ENCODE measurements around the gene COP1.

Gene COP1

DNA sequence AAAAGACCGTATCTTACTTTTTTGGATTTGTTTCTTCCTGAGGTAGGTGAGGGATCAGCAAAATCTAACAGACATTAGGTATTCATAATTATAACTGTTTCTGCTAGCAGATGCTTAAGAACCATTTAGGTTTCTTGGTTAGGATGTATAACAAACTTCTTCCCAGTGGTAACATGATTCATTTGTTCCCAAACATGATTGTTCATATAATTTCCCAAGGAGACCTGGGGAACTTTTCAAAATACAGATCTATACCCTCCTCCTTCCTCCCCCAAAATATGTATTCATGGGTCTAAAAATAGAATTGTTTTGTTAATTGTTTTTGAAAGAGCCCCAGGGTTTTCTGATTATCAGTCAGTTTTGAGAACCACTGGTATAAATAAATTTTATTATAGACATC lies 228.2 kb downstream of the COP1 start:
- Histone ChIP-seq H3K14ac (ENCODE audit: low read length) (no peak overlapping the region), H2BK12ac (ENCODE audit: low read length) (no peak overlapping the region), H3K4me1 (ENCODE audit: control insufficient read depth in 1 of 2, insufficient read depth in 2 of 2, low read length in 2 of 2) (no peaks in the 10 kb centered on the region), H4K8ac (ENCODE audit: low read depth, low read length) (no peak overlapping the region), H2AFZ (ENCODE audit: insufficient read depth, low read length, poor library complexity) (no peak overlapping the region), H3K18ac (ENCODE audit: low read length) (no peak overlapping the region), H3K4ac (ENCODE audit: low read depth, low read length) (no peak overlapping the region), H3K79me1 (ENCODE audit: low read length) (no peaks in the 10 kb centered on the region), H2BK120ac (ENCODE audit: insufficient read depth, low read length, poor library complexity) (no peak overlapping the region), H2BK5ac (ENCODE audit: low read depth, low read length, poor library complexity) (no peak overlapping the region), H3K27ac (ENCODE audit: low read depth, low read length) (no peak overlapping the region), H3K36me3 (ENCODE audit: control insufficient read depth in 1 of 2, insufficient read depth in 2 of 2, low read length in 2 of 2) (peaks cover under 1 to 6% of the 10 kb centered on the region in 2 experiments), H3K27me3 (ENCODE audit: insufficient read depth, low read length) (no peaks in the 10 kb centered on the region), H3K23ac (ENCODE audit: low read length) (no peak overlapping the region), H4K12ac (ENCODE audit: low read depth, low read length) (no peak overlapping the region), H2AK5ac (ENCODE audit: low read length) (no peak overlapping the region), H3K79me2 (ENCODE audit: control insufficient read depth, insufficient read depth, low read length, poor library complexity) (no peaks in the 10 kb centered on the region), H3K4me3 (ENCODE audit: low read depth, low read length) (no peak overlapping the region), H4K91ac (ENCODE audit: low read depth, low read length) (no peak overlapping the region), H3K9ac (ENCODE audit: low read length) (no peak overlapping the region), H3K9me3 (ENCODE audit: insufficient read depth, low read depth, low read length) (no peaks in the 10 kb centered on the region), H3K4me2 (ENCODE audit: low read length) (no peak overlapping the region)
- no CpG with 5 or more reads among the region's 1 CpG for WGBS (ENCODE audit: extremely low coverage, insufficient coverage, insufficient read length)
- no peak for DNase-seq

DNA sequence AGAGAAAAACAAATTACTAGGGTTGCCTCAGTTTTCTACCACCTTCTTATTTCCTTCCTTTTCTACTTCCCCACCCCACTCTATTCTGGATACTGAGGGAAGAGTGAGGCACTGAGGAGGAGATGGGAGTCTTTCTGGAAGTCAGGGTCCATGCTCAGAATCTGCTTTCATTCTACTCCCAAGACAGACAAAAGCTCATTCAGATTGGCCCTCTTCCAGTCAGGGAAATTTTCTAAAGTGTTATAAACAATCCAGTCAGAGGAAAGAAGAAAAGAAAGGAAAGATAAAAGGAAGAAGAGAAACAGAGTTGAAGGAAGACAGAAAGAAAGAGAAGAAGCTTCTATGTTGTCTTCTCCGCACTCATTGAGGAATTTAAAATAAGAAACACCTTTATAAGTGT lies 228.6 kb downstream of the COP1 start:
- H3K9me3 ChIP-seq (ENCODE audit: insufficient read depth, low read depth, low read length) = no peaks in the 10 kb centered on the region
- no peak overlapping the region for H3K23ac ChIP-seq (ENCODE audit: low read length)
- H3K4me2 ChIP-seq (ENCODE audit: low read length) = no peak overlapping the region
- H3K18ac ChIP-seq (ENCODE audit: low read length) = no peak overlapping the region
- no peak overlapping the region for H4K12ac ChIP-seq (ENCODE audit: low read depth, low read length)
- peaks cover 0 to 3% of the 10 kb centered on the region in 2 experiments for H3K36me3 ChIP-seq (ENCODE audit: control insufficient read depth in 1 of 2, insufficient read depth in 2 of 2, low read length in 2 of 2)
- no peak overlapping the region for H4K8ac ChIP-seq (ENCODE audit: low read depth, low read length)
- no peak overlapping the region for H2BK5ac ChIP-seq (ENCODE audit: low read depth, low read length, poor library complexity)
- H2BK12ac ChIP-seq (ENCODE audit: low read length) = no peak overlapping the region
- no peak overlapping the region for H2AK5ac ChIP-seq (ENCODE audit: low read length)
- no peak overlapping the region for H4K91ac ChIP-seq (ENCODE audit: low read depth, low read length)
- H3K9ac ChIP-seq (ENCODE audit: low read length) = no peak overlapping the region
- no CpG with 5 or more reads among the region's 1 CpG for WGBS (ENCODE audit: extremely low coverage, insufficient coverage, insufficient read length)
- no peak overlapping the region for H2BK120ac ChIP-seq (ENCODE audit: insufficient read depth, low read length, poor library complexity)
- no peaks in the 10 kb centered on the region for H3K79me1 ChIP-seq (ENCODE audit: low read length)
- H3K4ac ChIP-seq (ENCODE audit: low read depth, low read length) = no peak overlapping the region
- no peak for DNase-seq
- H3K79me2 ChIP-seq (ENCODE audit: control insufficient read depth, insufficient read depth, low read length, poor library complexity) = no peaks in the 10 kb centered on the region
- H2AFZ ChIP-seq (ENCODE audit: insufficient read depth, low read length, poor library complexity) = no peak overlapping the region
- no peaks in the 10 kb centered on the region for H3K27me3 ChIP-seq (ENCODE audit: insufficient read depth, low read length)
- H3K4me3 ChIP-seq (ENCODE audit: low read depth, low read length) = no peak overlapping the region
- H3K14ac ChIP-seq (ENCODE audit: low read length) = no peak overlapping the region
- H3K27ac ChIP-seq (ENCODE audit: low read depth, low read length) = no peak overlapping the region
- no peaks in the 10 kb centered on the region for H3K4me1 ChIP-seq (ENCODE audit: control insufficient read depth in 1 of 2, insufficient read depth in 2 of 2, low read length in 2 of 2)

DNA sequence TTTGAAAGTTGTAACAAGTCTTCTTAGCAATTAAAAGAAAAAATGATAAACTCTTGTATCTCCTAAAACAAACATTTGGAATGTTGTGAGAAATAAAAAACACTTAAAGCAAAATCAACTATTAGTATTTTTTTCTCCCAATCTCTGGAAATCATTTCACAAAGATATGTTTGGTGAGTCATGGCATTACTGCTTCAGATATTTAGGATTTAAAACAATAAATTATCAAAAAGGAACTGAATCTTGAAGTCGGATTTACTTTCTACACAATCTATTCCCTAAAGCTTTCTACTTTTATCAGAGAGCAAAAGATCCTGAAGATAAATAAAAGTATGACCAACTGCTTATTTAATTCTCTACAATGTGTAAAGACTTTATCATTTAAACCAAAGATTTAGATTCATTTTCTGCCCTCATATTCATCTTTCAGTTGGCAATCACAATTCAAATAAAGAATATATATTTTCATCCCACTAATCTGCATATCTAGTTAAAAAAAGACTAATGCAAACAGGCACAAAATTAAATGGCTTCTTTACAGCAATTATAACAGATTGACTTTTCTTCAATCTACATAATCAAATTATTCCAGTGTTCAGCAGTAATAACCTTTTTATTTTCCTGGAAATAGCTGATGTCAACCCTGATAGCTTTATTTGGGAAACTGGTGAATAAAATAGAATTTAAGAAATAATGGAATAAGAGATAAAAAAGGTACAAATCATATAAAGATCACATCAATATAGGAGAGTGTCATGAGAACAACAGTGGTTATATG lies 230.0 kb downstream of the COP1 start:
- H2BK120ac ChIP-seq (ENCODE audit: insufficient read depth, low read length, poor library complexity) = no peak overlapping the region
- WGBS (ENCODE audit: extremely low coverage, insufficient coverage, insufficient read length) = no CpG with 5 or more reads among the region's 1 CpG
- H3K4ac ChIP-seq (ENCODE audit: low read depth, low read length) = no peak overlapping the region
- H3K4me3 ChIP-seq (ENCODE audit: low read depth, low read length) = no peak overlapping the region
- no peak overlapping the region for H3K14ac ChIP-seq (ENCODE audit: low read length)
- no peak overlapping the region for H2BK5ac ChIP-seq (ENCODE audit: low read depth, low read length, poor library complexity)
- no peaks in the 10 kb centered on the region for H3K27me3 ChIP-seq (ENCODE audit: insufficient read depth, low read length)
- H3K18ac ChIP-seq (ENCODE audit: low read length) = no peak overlapping the region
- H3K79me2 ChIP-seq (ENCODE audit: control insufficient read depth, insufficient read depth, low read length, poor library complexity) = no peaks in the 10 kb centered on the region
- no peak overlapping the region for H4K12ac ChIP-seq (ENCODE audit: low read depth, low read length)
- no peaks in the 10 kb centered on the region for H3K79me1 ChIP-seq (ENCODE audit: low read length)
- H4K8ac ChIP-seq (ENCODE audit: low read depth, low read length) = no peak overlapping the region
- H4K91ac ChIP-seq (ENCODE audit: low read depth, low read length) = no peak overlapping the region
- H2AFZ ChIP-seq (ENCODE audit: insufficient read depth, low read length, poor library complexity) = no peak overlapping the region
- no peaks in the 10 kb centered on the region for H3K9me3 ChIP-seq (ENCODE audit: insufficient read depth, low read depth, low read length)
- H2BK12ac ChIP-seq (ENCODE audit: low read length) = no peak overlapping the region
- peak in 1 of 2 donors; percentile 34 for DNase-seq
- H3K36me3 ChIP-seq (ENCODE audit: control insufficient read depth in 1 of 2, insufficient read depth in 2 of 2, low read length in 2 of 2) = no peaks in the 10 kb centered on the region
- no peak overlapping the region for H3K27ac ChIP-seq (ENCODE audit: low read depth, low read length)
- no peak overlapping the region for H2AK5ac ChIP-seq (ENCODE audit: low read length)
- H3K4me2 ChIP-seq (ENCODE audit: low read length) = no peak overlapping the region
- no peaks in the 10 kb centered on the region for H3K4me1 ChIP-seq (ENCODE audit: control insufficient read depth in 1 of 2, insufficient read depth in 2 of 2, low read length in 2 of 2)
- no peak overlapping the region for H3K23ac ChIP-seq (ENCODE audit: low read length)
- no peak overlapping the region for H3K9ac ChIP-seq (ENCODE audit: low read length)

DNA sequence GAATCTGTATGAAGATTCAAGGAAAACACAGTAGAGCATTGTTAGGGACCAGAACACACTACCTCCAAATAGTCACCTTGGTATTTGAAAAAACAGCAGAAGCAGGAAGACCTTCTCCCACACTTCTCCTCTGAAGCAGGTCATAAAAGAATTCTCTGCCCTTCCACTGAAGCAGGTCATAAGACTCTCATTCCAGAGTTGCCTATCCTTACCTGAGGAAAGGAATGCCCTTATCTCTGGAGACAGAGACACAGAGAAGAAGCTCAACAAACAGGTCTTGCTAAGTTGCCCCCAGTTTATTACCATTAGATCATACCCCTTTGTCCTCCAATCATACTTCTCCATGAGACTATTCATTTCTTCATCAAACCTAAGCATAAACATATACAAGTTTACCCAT lies 237.9 kb downstream of the COP1 start:
- Histone ChIP-seq H2BK5ac (ENCODE audit: low read depth, low read length, poor library complexity) (no peak overlapping the region), H3K27me3 (ENCODE audit: insufficient read depth, low read length) (no peaks in the 10 kb centered on the region), H3K4me1 (ENCODE audit: control insufficient read depth in 1 of 2, insufficient read depth in 2 of 2, low read length in 2 of 2) (peaks cover 0 to 2% of the 10 kb centered on the region in 2 experiments), H2AFZ (ENCODE audit: insufficient read depth, low read length, poor library complexity) (no peak overlapping the region), H2BK12ac (ENCODE audit: low read length) (no peak overlapping the region), H3K36me3 (ENCODE audit: control insufficient read depth in 1 of 2, insufficient read depth in 2 of 2, low read length in 2 of 2) (peaks cover 0 to 3% of the 10 kb centered on the region in 2 experiments), H3K23ac (ENCODE audit: low read length) (no peak overlapping the region), H3K18ac (ENCODE audit: low read length) (no peak overlapping the region), H3K14ac (ENCODE audit: low read length) (no peak overlapping the region), H3K9ac (ENCODE audit: low read length) (no peak overlapping the region), H2AK5ac (ENCODE audit: low read length) (no peak overlapping the region), H2BK120ac (ENCODE audit: insufficient read depth, low read length, poor library complexity) (no peak overlapping the region), H4K8ac (ENCODE audit: low read depth, low read length) (no peak overlapping the region), H3K4ac (ENCODE audit: low read depth, low read length) (no peak overlapping the region), H3K79me1 (ENCODE audit: low read length) (no peaks in the 10 kb centered on the region), H4K12ac (ENCODE audit: low read depth, low read length) (no peak overlapping the region), H3K4me2 (ENCODE audit: low read length) (no peak overlapping the region), H3K4me3 (ENCODE audit: low read depth, low read length) (no peak overlapping the region), H3K79me2 (ENCODE audit: control insufficient read depth, insufficient read depth, low read length, poor library complexity) (no peaks in the 10 kb centered on the region), H4K91ac (ENCODE audit: low read depth, low read length) (no peak overlapping the region), H3K27ac (ENCODE audit: low read depth, low read length) (peak overlapping the region; percentile 36), H3K9me3 (ENCODE audit: insufficient read depth, low read depth, low read length) (no peaks in the 10 kb centered on the region)
- peak; percentile 60 to 88 for DNase-seq

Data from trophoblast cell (in vitro differentiated cells and primary cell).